GM18526 (cell line): ENCODE results near the gene KCNQ1.

Experiments
- POLR2A ChIP-seq: IDR thresholded peaks from 3 replicates; pipeline ENCODE4 v1.6.1; 2011; ENCODE audit not compliant: insufficient read length; ENCODE audit errors: extremely low read depth

The KCNQ1 gene

GRCh38 chr11:2734181-2735052 lies 289.6 kb downstream of the KCNQ1 start:
- no peak for TF ChIP-seq POLR2A

- TF ChIP-seq POLR2A, result no peak
These were observed 290.3 kb downstream of the KCNQ1 start for GRCh38 chr11:2735053-2735589.

- TF ChIP-seq POLR2A, result no peak
These were observed 291.9 kb downstream of the KCNQ1 start for GRCh38 chr11:2736577-2737225.

GRCh38 chr11:2737226-2737590 lies 292.4 kb downstream of the KCNQ1 start:
- TF ChIP-seq POLR2A, result no peak

- no peak for TF ChIP-seq POLR2A
These were observed 293.1 kb downstream of the KCNQ1 start for GRCh38 chr11:2737866-2738265.

- TF ChIP-seq POLR2A, result no peak
These were observed 294.0 kb downstream of the KCNQ1 start for GRCh38 chr11:2738551-2739431.

GRCh38 chr11:2739531-2740274 lies 294.9 kb downstream of the KCNQ1 start:
- no peak for TF ChIP-seq POLR2A

GRCh38 chr11:2740275-2740940 lies 295.6 kb downstream of the KCNQ1 start:
- no peak for TF ChIP-seq POLR2A

GRCh38 chr11:2741006-2741376 lies 296.2 kb downstream of the KCNQ1 start:
- no peak for TF ChIP-seq POLR2A

GRCh38 chr11:2741377-2742131 lies 296.7 kb downstream of the KCNQ1 start:
- no peak for TF ChIP-seq POLR2A

GRCh38 chr11:2742201-2742600 lies 297.4 kb downstream of the KCNQ1 start:
- no peak for TF ChIP-seq POLR2A

- no peak for TF ChIP-seq POLR2A
These were observed 298.0 kb downstream of the KCNQ1 start for GRCh38 chr11:2742611-2743426.

GRCh38 chr11:2743427-2744110 lies 298.8 kb downstream of the KCNQ1 start:
- no peak for TF ChIP-seq POLR2A
